ENCODE data around the gene ITPR2.

DNA sequence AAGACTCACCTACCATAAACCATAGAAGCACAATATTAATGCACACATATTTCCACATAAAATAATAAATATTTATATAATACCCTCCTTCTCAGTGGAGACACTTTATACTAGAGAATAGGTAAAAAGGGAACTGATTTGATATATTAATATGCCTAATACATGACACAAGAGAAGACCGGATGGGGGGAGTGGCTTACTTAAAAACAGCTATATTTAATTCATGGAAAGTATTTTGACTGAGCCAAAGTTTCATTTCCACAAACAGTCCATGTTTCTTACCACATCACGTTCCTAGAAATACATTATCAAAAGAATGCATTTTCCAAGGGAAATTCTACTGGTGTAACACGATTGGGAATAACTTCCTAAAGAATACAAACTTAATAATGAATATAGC, 63.4 kb downstream of the ITPR2 start:
- TF ChIP-seq, protein P1, sequence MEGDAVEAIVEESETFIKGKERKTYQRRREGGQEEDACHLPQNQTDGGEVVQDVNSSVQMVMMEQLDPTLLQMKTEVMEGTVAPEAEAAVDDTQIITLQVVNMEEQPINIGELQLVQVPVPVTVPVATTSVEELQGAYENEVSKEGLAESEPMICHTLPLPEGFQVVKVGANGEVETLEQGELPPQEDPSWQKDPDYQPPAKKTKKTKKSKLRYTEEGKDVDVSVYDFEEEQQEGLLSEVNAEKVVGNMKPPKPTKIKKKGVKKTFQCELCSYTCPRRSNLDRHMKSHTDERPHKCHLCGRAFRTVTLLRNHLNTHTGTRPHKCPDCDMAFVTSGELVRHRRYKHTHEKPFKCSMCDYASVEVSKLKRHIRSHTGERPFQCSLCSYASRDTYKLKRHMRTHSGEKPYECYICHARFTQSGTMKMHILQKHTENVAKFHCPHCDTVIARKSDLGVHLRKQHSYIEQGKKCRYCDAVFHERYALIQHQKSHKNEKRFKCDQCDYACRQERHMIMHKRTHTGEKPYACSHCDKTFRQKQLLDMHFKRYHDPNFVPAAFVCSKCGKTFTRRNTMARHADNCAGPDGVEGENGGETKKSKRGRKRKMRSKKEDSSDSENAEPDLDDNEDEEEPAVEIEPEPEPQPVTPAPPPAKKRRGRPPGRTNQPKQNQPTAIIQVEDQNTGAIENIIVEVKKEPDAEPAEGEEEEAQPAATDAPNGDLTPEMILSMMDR (IDR thresholded peaks at IDR 0.05) = no peak
- TF ChIP-seq POLR2A (IDR thresholded peaks at IDR 0.05) = no peak

All from lower leg skin (tissue), 3 donors.